Gastroesophageal sphincter (tissue), 3 donors: ENCODE results near the gene AUTS2.

ENCODE experiments used
- EP300 ChIP-seq: sonication (generic); formaldehyde crosslinking; IDR thresholded peaks from one replicate; pipeline ENCODE4 v1.6.1; 2017; ENCODE audit warnings: antibody characterized with exemption, mild to moderate bottlenecking
- POLR2A ChIP-seq, 2 donors: fragments of 450-650 bp; IDR thresholded peaks; one replicate each; pipeline ENCODE4 v1.6.1; 2017; ENCODE audit warnings: antibody characterized with exemption in 2 of 2, mild to moderate bottlenecking in 2 of 2, moderate library complexity in 1 of 2
- POLR2AphosphoS5 ChIP-seq: sonication (generic); formaldehyde crosslinking; IDR thresholded peaks from one replicate; pipeline ENCODE4 v1.6.1; 2017; ENCODE audit warnings: antibody characterized with exemption
- TF ChIP-seq, protein P1 (sequence below), 4 experiments: fragments of 200-600 bp in 2 of 4; fragments of 450-650 bp in 2 of 4; sonication (generic) in 1 of 4; IDR thresholded peaks; one replicate each; pipeline ENCODE4 v1.5.1; 2017 to 2019; ENCODE audit warnings: antibody characterized with exemption in 4 of 4, mild to moderate bottlenecking in 2 of 4, moderate library complexity in 2 of 4

GRCh38 chr7:70068531-70068930 is 470.3 kb downstream of the AUTS2 start:
- TF ChIP-seq, protein P1, sequence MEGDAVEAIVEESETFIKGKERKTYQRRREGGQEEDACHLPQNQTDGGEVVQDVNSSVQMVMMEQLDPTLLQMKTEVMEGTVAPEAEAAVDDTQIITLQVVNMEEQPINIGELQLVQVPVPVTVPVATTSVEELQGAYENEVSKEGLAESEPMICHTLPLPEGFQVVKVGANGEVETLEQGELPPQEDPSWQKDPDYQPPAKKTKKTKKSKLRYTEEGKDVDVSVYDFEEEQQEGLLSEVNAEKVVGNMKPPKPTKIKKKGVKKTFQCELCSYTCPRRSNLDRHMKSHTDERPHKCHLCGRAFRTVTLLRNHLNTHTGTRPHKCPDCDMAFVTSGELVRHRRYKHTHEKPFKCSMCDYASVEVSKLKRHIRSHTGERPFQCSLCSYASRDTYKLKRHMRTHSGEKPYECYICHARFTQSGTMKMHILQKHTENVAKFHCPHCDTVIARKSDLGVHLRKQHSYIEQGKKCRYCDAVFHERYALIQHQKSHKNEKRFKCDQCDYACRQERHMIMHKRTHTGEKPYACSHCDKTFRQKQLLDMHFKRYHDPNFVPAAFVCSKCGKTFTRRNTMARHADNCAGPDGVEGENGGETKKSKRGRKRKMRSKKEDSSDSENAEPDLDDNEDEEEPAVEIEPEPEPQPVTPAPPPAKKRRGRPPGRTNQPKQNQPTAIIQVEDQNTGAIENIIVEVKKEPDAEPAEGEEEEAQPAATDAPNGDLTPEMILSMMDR (IDR thresholded peaks at IDR 0.05): no peak
- TF ChIP-seq POLR2AphosphoS5 (no peak), POLR2A (IDR thresholded peaks at IDR 0.05) (no peak), EP300 (no peak)
